ENCODE data around the gene DLX3.

DLX3 gene

DNA sequence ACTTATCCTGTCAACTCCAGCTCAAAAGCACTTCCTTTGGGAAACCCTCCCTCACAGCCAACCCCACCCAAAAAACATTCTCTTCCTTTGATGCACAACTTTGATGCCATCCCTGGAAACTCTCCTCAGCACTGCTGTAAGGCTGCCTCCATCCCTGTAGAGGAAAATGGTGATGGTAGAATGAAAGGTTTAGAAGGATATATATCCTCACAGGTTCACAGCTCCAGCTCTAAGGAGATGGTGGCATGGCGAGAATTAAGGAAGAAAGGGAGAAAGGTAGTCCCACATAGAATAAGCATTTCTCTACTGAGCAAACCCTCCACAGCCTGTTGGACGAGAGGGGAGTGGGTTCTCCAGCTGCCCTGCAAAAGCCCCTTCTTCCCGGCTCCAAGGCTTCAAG, 28.3 kb downstream of the DLX3 start:
- H3K79me1 ChIP-seq (ENCODE audit: low read length), result no peaks in the 10 kb centered on the region
- no peak for DNase-seq
- no peak overlapping the region for H3K27ac ChIP-seq (ENCODE audit: low read depth, low read length)
- no CpG with 5 or more reads among the region's 3 CpGs for WGBS (ENCODE audit: extremely low coverage, insufficient coverage, low lambda C conversion rate)
- H3K18ac ChIP-seq (ENCODE audit: low read length), result no peak overlapping the region
- no peak overlapping the region for H3K56ac ChIP-seq (ENCODE audit: low read length)
- no peaks in the 10 kb centered on the region for H3K36me3 ChIP-seq (ENCODE audit: control insufficient read depth, insufficient read depth, low read length)
- no peaks in the 10 kb centered on the region for H3K79me2 ChIP-seq (ENCODE audit: control insufficient read depth, insufficient read depth, low read length)
- no peak overlapping the region for H3K9ac ChIP-seq (ENCODE audit: low read length)
- peaks cover 83% of the 10 kb centered on the region for H3K27me3 ChIP-seq (ENCODE audit: insufficient read depth, low read length, poor library complexity)
- peaks cover 2% of the 10 kb centered on the region for H3K4me1 ChIP-seq (ENCODE audit: control insufficient read depth, low read depth, low read length)
- H2BK5ac ChIP-seq (ENCODE audit: low read length), result no peak overlapping the region
- H2BK15ac ChIP-seq (replicated peaks; ENCODE audit: low read depth), result no peak overlapping the region
- no peak overlapping the region for H2BK120ac ChIP-seq (ENCODE audit: low read depth, low read length)
- H3K23ac ChIP-seq (ENCODE audit: low read length), result no peak overlapping the region
- no peak overlapping the region for H4K8ac ChIP-seq (ENCODE audit: low read depth, low read length)
- H3K4ac ChIP-seq (ENCODE audit: low read depth, low read length), result no peak overlapping the region
- H3K4me3 ChIP-seq (ENCODE audit: low read length), result no peak overlapping the region
- H4K5ac ChIP-seq (ENCODE audit: low read length), result no peak overlapping the region
- H3K4me2 ChIP-seq (ENCODE audit: low read length), result no peak overlapping the region
- no peak overlapping the region for H2AK5ac ChIP-seq (ENCODE audit: low read length)

DNA sequence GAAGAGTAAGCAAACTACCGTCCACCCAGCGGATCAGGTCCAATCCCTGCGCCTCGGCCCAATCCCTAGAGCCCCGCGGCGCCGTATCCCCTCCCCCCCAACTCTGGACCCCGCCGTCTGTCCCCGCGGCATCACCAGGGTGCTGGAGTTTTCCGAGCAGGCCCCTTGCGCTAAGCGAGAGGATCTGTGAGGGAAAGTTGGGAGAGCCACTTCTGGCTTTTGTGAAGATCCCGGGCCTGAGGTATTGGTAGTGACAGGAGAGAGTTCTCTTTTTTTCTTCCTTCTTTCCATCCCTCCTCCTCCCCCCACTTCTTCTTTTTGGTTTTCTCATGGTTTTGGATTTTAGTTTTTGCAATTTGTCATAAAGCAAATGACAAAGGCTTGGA, 29.5 kb downstream of the DLX3 start:
- H3K27ac ChIP-seq (ENCODE audit: low read depth, low read length), result no peak overlapping the region
- no peaks in the 10 kb centered on the region for H3K79me2 ChIP-seq (ENCODE audit: control insufficient read depth, insufficient read depth, low read length)
- H3K36me3 ChIP-seq (ENCODE audit: control insufficient read depth, insufficient read depth, low read length), result no peaks in the 10 kb centered on the region
- H2BK15ac ChIP-seq (replicated peaks; ENCODE audit: low read depth), result no peak overlapping the region
- H3K4me3 ChIP-seq (ENCODE audit: low read length), result no peak overlapping the region
- no peak overlapping the region for H4K8ac ChIP-seq (ENCODE audit: low read depth, low read length)
- WGBS (ENCODE audit: extremely low coverage, insufficient coverage, low lambda C conversion rate), result no CpG with 5 or more reads among the region's 16 CpGs
- H3K56ac ChIP-seq (ENCODE audit: low read length), result no peak overlapping the region
- no peak overlapping the region for H2BK5ac ChIP-seq (ENCODE audit: low read length)
- H3K4me1 ChIP-seq (ENCODE audit: control insufficient read depth, low read depth, low read length), result peaks cover 2% of the 10 kb centered on the region
- peak overlapping the region; percentile 89 for H3K23ac ChIP-seq (ENCODE audit: low read length)
- H3K27me3 ChIP-seq (ENCODE audit: insufficient read depth, low read length, poor library complexity), result peaks cover 71% of the 10 kb centered on the region
- DNase-seq, result peak; percentile 36
- no peak overlapping the region for H2BK120ac ChIP-seq (ENCODE audit: low read depth, low read length)
- H3K4ac ChIP-seq (ENCODE audit: low read depth, low read length), result no peak overlapping the region
- H3K9ac ChIP-seq (ENCODE audit: low read length), result no peak overlapping the region
- H4K5ac ChIP-seq (ENCODE audit: low read length), result no peak overlapping the region
- H3K18ac ChIP-seq (ENCODE audit: low read length), result no peak overlapping the region
- no peaks in the 10 kb centered on the region for H3K79me1 ChIP-seq (ENCODE audit: low read length)
- no peak overlapping the region for H2AK5ac ChIP-seq (ENCODE audit: low read length)
- H3K4me2 ChIP-seq (ENCODE audit: low read length), result no peak overlapping the region

DNA sequence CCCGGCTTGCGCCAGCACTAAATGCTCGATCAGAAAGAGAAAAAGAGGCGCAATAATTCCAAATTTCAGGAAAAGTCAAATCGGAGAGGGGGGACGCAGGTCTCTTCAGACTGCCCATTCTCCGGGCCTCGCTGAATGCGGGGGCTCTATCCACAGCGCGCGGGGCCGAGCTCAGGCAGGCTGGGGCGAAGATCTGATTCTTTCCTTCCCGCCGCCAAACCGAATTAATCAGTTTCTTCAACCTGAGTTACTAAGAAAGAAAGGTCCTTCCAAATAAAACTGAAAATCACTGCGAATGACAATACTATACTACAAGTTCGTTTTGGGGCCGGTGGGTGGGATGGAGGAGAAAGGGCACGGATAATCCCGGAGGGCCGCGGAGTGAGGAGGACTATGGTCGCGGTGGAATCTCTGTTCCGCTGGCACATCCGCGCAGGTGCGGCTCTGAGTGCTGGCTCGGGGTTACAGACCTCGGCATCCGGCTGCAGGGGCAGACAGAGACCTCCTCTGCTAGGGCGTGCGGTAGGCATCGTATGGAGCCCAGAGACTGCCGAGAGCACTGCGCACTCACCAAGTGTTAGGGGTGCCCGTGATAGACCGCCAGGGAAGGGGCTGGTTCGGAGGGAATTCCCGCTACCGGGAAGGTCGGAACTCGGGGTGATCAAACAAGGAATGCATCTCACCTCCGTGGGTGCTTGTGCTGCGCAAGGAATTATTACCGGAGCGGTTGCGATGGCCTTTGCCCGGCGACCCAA, 30.1 kb downstream of the DLX3 start:
- H3K79me1 ChIP-seq (ENCODE audit: low read length), result no peaks in the 10 kb centered on the region
- H3K36me3 ChIP-seq (ENCODE audit: control insufficient read depth, insufficient read depth, low read length), result no peaks in the 10 kb centered on the region
- no peak overlapping the region for H3K18ac ChIP-seq (ENCODE audit: low read length)
- H3K79me2 ChIP-seq (ENCODE audit: control insufficient read depth, insufficient read depth, low read length), result no peaks in the 10 kb centered on the region
- no peak overlapping the region for H2AK5ac ChIP-seq (ENCODE audit: low read length)
- H2BK15ac ChIP-seq (replicated peaks; ENCODE audit: low read depth), result no peak overlapping the region
- no peak overlapping the region for H2BK120ac ChIP-seq (ENCODE audit: low read depth, low read length)
- peak overlapping the region; percentile 89 for H3K23ac ChIP-seq (ENCODE audit: low read length)
- WGBS (ENCODE audit: extremely low coverage, insufficient coverage, low lambda C conversion rate), result no CpG with 5 or more reads among the region's 52 CpGs
- H3K56ac ChIP-seq (ENCODE audit: low read length), result no peak overlapping the region
- H3K4me2 ChIP-seq (ENCODE audit: low read length), result peak overlapping the region; percentile 1
- peaks cover 65% of the 10 kb centered on the region for H3K27me3 ChIP-seq (ENCODE audit: insufficient read depth, low read length, poor library complexity)
- peaks cover 2% of the 10 kb centered on the region for H3K4me1 ChIP-seq (ENCODE audit: control insufficient read depth, low read depth, low read length)
- no peak overlapping the region for H3K4ac ChIP-seq (ENCODE audit: low read depth, low read length)
- H2BK5ac ChIP-seq (ENCODE audit: low read length), result no peak overlapping the region
- H3K9ac ChIP-seq (ENCODE audit: low read length), result no peak overlapping the region
- no peak overlapping the region for H4K8ac ChIP-seq (ENCODE audit: low read depth, low read length)
- peak; percentile 40 for DNase-seq
- no peak overlapping the region for H4K5ac ChIP-seq (ENCODE audit: low read length)
- no peak overlapping the region for H3K27ac ChIP-seq (ENCODE audit: low read depth, low read length)
- H3K4me3 ChIP-seq (ENCODE audit: low read length), result no peak overlapping the region

DNA sequence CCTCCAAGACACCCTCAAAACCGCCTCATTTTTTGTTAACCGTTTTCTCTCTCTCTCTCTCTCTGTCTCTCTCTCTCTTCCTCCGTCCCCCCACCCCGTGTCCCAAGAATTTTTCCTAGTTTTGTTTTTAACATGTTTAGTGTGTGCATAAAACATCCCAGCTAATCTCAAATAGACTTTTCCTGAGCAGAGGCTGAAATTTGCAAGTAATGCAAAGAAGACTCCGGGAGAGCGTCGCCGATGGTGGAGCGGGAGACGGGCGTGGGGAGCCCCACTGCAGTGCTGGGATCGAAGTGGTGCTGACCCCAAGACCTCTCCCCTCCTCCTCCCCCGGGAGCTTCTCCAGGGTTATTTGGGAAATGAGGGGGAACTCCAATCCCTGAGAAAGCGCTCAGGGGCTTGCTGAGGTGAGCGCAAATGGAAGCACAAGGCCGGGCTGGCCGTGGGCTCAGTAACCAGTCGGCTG, 30.7 kb downstream of the DLX3 start:
- H4K5ac ChIP-seq (ENCODE audit: low read length), result no peak overlapping the region
- no peak overlapping the region for H3K4me2 ChIP-seq (ENCODE audit: low read length)
- peaks cover 60% of the 10 kb centered on the region for H3K27me3 ChIP-seq (ENCODE audit: insufficient read depth, low read length, poor library complexity)
- no peak overlapping the region for H3K18ac ChIP-seq (ENCODE audit: low read length)
- H2BK120ac ChIP-seq (ENCODE audit: low read depth, low read length), result no peak overlapping the region
- H3K23ac ChIP-seq (ENCODE audit: low read length), result no peak overlapping the region
- no peak overlapping the region for H2BK5ac ChIP-seq (ENCODE audit: low read length)
- H3K79me1 ChIP-seq (ENCODE audit: low read length), result no peaks in the 10 kb centered on the region
- no peaks in the 10 kb centered on the region for H3K36me3 ChIP-seq (ENCODE audit: control insufficient read depth, insufficient read depth, low read length)
- peaks cover 2% of the 10 kb centered on the region for H3K4me1 ChIP-seq (ENCODE audit: control insufficient read depth, low read depth, low read length)
- no peak overlapping the region for H3K9ac ChIP-seq (ENCODE audit: low read length)
- H4K8ac ChIP-seq (ENCODE audit: low read depth, low read length), result no peak overlapping the region
- no peak overlapping the region for H3K27ac ChIP-seq (ENCODE audit: low read depth, low read length)
- DNase-seq, result peak; percentile 55
- H3K4me3 ChIP-seq (ENCODE audit: low read length), result no peak overlapping the region
- no peak overlapping the region for H2AK5ac ChIP-seq (ENCODE audit: low read length)
- no CpG with 5 or more reads among the region's 18 CpGs for WGBS (ENCODE audit: extremely low coverage, insufficient coverage, low lambda C conversion rate)
- no peak overlapping the region for H2BK15ac ChIP-seq (replicated peaks; ENCODE audit: low read depth)
- peak overlapping the region; percentile 30 for H3K56ac ChIP-seq (ENCODE audit: low read length)
- no peak overlapping the region for H3K4ac ChIP-seq (ENCODE audit: low read depth, low read length)
- no peaks in the 10 kb centered on the region for H3K79me2 ChIP-seq (ENCODE audit: control insufficient read depth, insufficient read depth, low read length)

DNA sequence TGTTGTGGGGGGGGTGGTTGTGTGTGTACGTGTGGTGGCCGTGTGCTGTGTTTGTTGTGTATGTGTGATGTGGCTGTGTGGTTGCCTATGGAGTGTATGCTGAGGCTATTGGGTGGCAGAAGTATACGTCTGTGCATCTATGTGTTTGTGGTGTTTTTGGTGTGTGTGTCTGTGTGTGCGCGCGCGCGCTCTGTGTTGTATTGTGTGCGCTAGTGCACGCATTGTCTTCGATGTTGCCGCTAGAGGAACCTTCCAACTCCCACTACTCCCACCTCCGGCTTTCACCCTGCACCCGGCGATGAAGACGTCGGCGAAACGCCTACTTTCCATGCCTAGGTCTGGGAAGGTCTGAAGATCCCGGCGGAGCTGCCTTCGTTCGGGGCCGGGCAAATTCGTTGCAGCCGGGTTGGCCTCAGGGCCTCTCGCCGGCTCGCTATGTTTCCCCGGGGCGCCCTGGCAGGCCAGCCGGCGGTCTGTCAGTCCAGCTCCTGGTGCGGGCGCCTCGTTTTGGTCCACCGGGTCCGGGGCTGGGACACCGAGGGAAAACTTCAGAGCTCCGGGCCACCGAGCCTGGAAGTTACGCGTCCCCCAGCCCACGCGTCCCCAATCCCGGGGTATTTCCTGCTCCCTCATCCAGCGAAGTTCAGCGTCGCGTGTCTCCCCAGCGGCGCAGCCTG, 31.3 kb downstream of the DLX3 start:
- Histone ChIP-seq H3K36me3 (ENCODE audit: control insufficient read depth, insufficient read depth, low read length) (no peaks in the 10 kb centered on the region), H2BK15ac (replicated peaks; ENCODE audit: low read depth) (no peak overlapping the region), H3K4me2 (ENCODE audit: low read length) (peak overlapping the region; percentile 2), H3K56ac (ENCODE audit: low read length) (peak overlapping the region; percentile 57), H3K18ac (ENCODE audit: low read length) (no peak overlapping the region), H2AK5ac (ENCODE audit: low read length) (no peak overlapping the region), H3K79me1 (ENCODE audit: low read length) (no peaks in the 10 kb centered on the region), H2BK120ac (ENCODE audit: low read depth, low read length) (no peak overlapping the region), H3K27me3 (ENCODE audit: insufficient read depth, low read length, poor library complexity) (peaks cover 58% of the 10 kb centered on the region), H3K27ac (ENCODE audit: low read depth, low read length) (no peak overlapping the region), H2BK5ac (ENCODE audit: low read length) (no peak overlapping the region), H3K4me1 (ENCODE audit: control insufficient read depth, low read depth, low read length) (peaks cover 2% of the 10 kb centered on the region), H3K23ac (ENCODE audit: low read length) (no peak overlapping the region), H3K9ac (ENCODE audit: low read length) (no peak overlapping the region), H4K5ac (ENCODE audit: low read length) (no peak overlapping the region), H3K4me3 (ENCODE audit: low read length) (no peak overlapping the region), H3K79me2 (ENCODE audit: control insufficient read depth, insufficient read depth, low read length) (no peaks in the 10 kb centered on the region), H3K4ac (ENCODE audit: low read depth, low read length) (no peak overlapping the region), H4K8ac (ENCODE audit: low read depth, low read length) (no peak overlapping the region)
- DNase-seq, result peak; percentile 60
- WGBS (ENCODE audit: extremely low coverage, insufficient coverage, low lambda C conversion rate), result no CpG with 5 or more reads among the region's 52 CpGs

All from mesendoderm (in vitro differentiated cells).